Choroid plexus epithelial cell (primary cell): ENCODE measurements around the gene UGT1A7.

Source experiments
- DNase-seq: peaks from one replicate; pipeline ENCODE4 v3.0.0-alpha.2; 2010; ENCODE audit warnings: low read depth
- H3K4me3 ChIP-seq: 2 replicates; pipeline ENCODE4 v1.5.1; 2011; ENCODE audit warnings: low read depth, mild to moderate bottlenecking, control low read depth, low read length, moderate library complexity
- TF ChIP-seq, protein P1 (sequence below): conservative IDR thresholded peaks from 2 replicates; pipeline ENCODE4 v1.5.1; 2011; ENCODE audit warnings: low read depth, mild to moderate bottlenecking, control low read depth, inconsistent platforms, low read length, moderate library complexity

Gene UGT1A7

DNA sequence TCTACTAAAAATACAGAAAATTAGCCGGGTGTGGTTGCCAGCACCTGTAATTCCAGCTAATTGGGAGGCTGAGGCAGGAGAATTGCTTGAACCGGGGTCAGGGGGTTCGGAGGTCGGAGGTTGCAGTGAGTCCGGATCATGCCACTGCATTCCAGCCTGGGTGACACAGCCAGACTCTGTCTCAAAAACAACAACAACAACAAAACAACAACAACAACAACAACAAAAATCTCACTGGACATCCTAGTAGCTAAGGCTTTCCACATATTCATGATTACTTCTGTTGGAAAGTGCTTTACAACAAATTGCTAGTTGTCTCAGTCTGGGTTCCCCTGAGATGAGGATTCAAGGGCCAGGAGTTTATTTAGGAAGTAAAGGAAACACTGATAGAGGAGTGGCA lies 92.2 kb downstream of the UGT1A7 start:
- TF ChIP-seq, protein P1, sequence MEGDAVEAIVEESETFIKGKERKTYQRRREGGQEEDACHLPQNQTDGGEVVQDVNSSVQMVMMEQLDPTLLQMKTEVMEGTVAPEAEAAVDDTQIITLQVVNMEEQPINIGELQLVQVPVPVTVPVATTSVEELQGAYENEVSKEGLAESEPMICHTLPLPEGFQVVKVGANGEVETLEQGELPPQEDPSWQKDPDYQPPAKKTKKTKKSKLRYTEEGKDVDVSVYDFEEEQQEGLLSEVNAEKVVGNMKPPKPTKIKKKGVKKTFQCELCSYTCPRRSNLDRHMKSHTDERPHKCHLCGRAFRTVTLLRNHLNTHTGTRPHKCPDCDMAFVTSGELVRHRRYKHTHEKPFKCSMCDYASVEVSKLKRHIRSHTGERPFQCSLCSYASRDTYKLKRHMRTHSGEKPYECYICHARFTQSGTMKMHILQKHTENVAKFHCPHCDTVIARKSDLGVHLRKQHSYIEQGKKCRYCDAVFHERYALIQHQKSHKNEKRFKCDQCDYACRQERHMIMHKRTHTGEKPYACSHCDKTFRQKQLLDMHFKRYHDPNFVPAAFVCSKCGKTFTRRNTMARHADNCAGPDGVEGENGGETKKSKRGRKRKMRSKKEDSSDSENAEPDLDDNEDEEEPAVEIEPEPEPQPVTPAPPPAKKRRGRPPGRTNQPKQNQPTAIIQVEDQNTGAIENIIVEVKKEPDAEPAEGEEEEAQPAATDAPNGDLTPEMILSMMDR, result no peak
- no peak for DNase-seq
- H3K4me3 ChIP-seq, result no peak overlapping the region

DNA sequence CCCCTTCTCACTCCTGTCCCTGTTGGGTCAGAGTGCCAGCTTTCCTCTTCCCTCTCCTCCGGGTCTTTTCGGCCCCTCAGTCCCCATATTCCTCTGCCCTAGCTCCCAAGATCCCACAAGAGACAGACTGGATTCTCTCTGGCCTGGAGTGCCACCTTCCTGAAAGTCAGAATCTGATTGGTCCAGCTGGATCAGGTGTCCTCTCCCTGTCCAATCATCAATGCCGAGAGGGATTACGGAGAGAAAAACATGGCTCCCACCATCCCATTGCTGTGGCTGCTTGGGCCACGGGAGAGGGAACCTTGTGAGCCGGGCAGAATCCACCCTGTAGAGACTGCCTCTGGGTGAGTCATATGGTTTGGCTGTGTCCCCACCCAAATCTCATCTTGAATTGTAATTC lies 93.7 kb downstream of the UGT1A7 start:
- DNase-seq, result no peak
- no peak overlapping the region for H3K4me3 ChIP-seq
- TF ChIP-seq, protein P1, result no peak

DNA sequence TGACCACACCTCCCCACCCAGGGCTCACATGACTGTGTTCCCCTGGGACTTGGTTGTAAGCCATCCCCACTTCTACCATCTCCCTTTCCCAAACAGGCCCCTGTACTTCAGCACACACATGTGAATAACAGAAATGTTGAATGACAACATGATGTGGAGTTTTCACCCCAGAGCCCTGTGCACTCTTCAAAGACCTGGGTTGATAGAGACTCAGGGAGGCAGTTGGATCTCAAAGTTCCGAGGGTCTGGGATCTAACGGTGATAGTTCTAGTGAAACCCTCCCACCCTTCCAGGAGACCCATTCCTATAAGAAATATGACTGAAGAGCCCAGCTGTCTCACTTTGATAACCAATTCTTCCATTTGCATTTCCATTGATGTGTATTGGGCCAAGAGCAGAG lies 96.3 kb downstream of the UGT1A7 start, which contains the start of gene MROH2A:
MROH2A (plus strand) TSS at position 301 of the 400 bp plus-strand sequence. CDS start 1,029 bp downstream, outside the sequence.
- TF ChIP-seq, protein P1, result no peak
- no peak within 1 kb of the TSS for H3K4me3 ChIP-seq
- no peak for DNase-seq

DNA sequence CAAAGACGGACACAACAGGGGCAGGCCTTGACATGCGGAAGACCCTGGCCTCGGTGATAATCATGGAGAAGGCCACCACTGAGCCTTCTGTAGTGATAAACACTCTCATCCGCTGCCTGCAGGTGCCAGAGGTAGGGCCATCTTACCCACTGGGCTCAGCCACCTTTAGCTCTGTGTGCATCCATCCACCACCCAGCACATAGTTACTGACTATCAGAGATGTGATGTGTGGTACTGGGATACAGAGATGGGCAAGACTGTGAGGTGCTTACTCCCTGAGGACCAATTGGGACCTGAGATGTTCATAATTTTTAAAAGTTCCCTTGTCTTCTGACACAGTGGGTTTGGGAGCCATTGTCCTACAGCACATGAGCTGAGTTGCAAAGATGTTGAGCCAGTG lies 98.0 kb downstream of the UGT1A7 start:
- TF ChIP-seq, protein P1, result no peak
- no peak overlapping the region for H3K4me3 ChIP-seq
- DNase-seq, result no peak

DNA sequence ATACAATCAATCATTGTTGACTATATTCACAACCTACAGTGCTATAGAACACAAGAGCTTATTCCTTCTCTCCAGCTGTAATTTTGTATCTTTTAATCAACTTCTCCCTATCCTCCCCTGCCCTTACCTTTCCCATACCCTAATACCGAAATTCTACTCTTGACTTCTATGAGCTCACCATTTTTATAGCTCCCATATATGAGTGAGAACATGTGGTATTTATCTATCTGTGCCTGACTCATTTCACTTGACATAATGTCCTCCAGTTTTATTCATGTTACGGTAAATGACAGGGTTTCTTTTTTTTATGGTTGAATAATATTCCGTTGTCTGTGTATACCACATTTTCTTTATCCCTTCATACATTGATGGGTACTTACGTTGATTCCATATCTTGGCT lies 99.1 kb downstream of the UGT1A7 start:
- TF ChIP-seq, protein P1, result no peak
- no peak for DNase-seq
- H3K4me3 ChIP-seq, result no peak overlapping the region

DNA sequence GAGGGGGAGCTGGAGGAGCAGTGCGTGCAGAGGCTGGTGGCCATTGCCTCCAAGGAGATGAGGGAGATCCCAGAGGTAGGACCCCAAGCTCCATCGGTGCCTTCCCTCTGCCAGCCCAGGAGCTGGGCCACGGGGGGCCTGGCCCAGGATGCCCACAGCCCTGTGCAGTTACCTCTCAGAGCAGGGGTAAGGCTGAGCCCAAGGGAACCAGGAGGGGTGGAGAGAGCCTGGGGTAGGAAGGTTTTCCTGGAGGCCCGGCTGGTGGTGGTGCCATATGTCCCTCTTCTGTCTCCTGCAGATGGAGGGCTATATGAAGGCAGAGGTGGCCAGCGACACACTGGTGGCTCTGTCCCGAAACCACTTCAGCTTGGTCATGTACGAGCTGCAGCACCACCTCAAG lies 107.9 kb downstream of the UGT1A7 start:
- DNase-seq, result no peak
- TF ChIP-seq, protein P1, result no peak
- H3K4me3 ChIP-seq, result no peak overlapping the region

DNA sequence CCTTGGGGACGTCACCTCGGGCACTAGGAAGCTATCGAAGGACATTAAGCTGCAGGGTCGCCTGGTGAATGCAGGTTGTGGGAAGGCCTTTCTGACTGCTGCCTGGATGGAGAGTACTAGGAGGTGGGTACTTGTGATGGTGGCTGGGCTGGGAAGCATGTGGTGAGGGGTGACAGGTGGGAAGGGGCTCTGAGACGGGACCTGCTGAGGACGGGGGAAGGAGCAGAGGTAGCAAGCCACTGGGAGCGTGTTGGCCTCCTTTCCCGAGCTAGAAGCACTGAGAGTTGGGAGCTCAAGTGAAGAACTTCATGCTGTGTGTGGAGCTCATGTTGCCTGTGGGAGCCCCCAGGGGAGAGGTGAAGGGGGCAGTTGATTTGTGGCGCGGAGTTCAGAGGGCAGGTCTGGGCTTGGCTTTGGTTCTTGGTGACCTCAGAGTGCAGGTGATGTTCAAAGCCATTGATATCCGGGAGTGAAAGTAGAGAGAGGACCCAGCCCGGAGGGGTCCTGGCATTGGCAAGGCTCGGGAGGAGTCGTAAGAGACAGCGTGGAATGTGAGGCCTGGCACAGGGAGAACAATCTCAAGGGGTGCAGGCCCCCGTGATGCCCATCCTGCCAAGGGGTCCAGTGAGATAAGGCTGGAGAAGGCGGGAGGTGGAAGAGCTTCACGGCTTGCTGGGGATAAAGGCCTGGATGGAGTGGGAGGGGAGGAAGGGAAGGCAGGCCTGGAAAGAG lies 109.6 kb downstream of the UGT1A7 start:
- no peak for DNase-seq
- no peak overlapping the region for H3K4me3 ChIP-seq
- TF ChIP-seq, protein P1, result no peak
